Measurements from ENCODE around the gene MYLK4.

- TF ChIP-seq CTCF (conservative IDR thresholded peaks at IDR 0.05), result no peak
- no peak for TF ChIP-seq EZH2 (IDR thresholded peaks at IDR 0.05; ENCODE audit: low read depth)
These were observed 131.1 kb downstream of the MYLK4 start for GRCh38 chr6:2619651-2620050.
